ENCODE results near the gene NLRP3. TPM values are rescaled to one million over a fixed set of nuclear protein-coding genes. Genes with fewer than 3 reads are reported as not detected.

NLRP3 gene
- total RNA-seq, 1 experiment from 2014 or later = not detected

DNA sequence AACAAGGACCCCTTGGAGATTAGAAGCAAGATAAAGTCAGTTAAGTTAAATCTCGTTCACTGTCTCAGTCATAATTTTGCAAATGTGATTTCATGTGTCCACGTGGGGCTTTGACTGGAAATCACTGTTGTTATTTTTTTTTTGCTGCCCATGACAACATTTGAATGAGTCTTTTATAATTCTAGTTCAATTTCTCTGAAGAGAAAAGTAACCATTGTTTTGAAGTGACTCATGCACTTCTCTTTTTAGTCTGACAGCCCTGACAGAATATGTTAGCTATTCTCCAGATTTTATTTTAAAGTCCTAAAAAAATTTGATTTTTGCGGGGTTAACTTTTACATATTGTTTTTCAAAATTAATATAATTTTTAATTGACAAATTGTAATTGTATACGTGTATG, 30.7 kb upstream of the NLRP3 start:
- DNase-seq = no peak
- Histone ChIP-seq H4K8ac (replicated peaks; ENCODE audit: insufficient read length, low read depth, low read length) (no peak overlapping the region), H2AFZ (ENCODE audit: low read length) (no peak overlapping the region), H3K14ac (ENCODE audit: insufficient read depth, low read length) (no peak overlapping the region), H3K27me3 (ENCODE audit: insufficient read depth, low read length) (no peaks in the 10 kb centered on the region), H3K18ac (ENCODE audit: insufficient read length, low read depth, low read length) (no peak overlapping the region), H3K4ac (ENCODE audit: low read depth, low read length) (no peak overlapping the region), H4K5ac (ENCODE audit: insufficient read length, low read depth, low read length) (no peak overlapping the region), H3K27ac (ENCODE audit: insufficient read length, low read depth, low read length) (no peak overlapping the region), H4K91ac (ENCODE audit: insufficient read length, low read depth, low read length) (no peak overlapping the region), H2BK12ac (ENCODE audit: insufficient read length, low read depth, low read length) (no peak overlapping the region), H3K9me3 (ENCODE audit: control insufficient read depth, low read depth, low read length) (peaks cover 12% of the 10 kb centered on the region), H3K23ac (ENCODE audit: insufficient read length, low read depth, low read length) (no peak overlapping the region), H3K9ac (ENCODE audit: extremely low read depth, insufficient read length, low read length) (no peak overlapping the region), H2AK5ac (ENCODE audit: insufficient read length, low read length) (no peak overlapping the region), H2BK20ac (ENCODE audit: low read depth, low read length, poor library complexity, severe bottlenecking) (no peak overlapping the region), H3K4me2 (ENCODE audit: insufficient read depth, insufficient read length, low read length) (no peak overlapping the region), H3T11ph (ENCODE audit: low read length) (no peak overlapping the region), H2BK120ac (ENCODE audit: low read depth, low read length, poor library complexity, severe bottlenecking) (no peak overlapping the region), H2BK15ac (ENCODE audit: low read depth, low read length) (no peak overlapping the region), H3K79me2 (ENCODE audit: insufficient read depth, low read length) (no peaks in the 10 kb centered on the region), H3K23me2 (ENCODE audit: insufficient read length, low read depth, low read length, poor library complexity, severe bottlenecking) (no peaks in the 10 kb centered on the region), H2BK5ac (ENCODE audit: insufficient read length, low read length) (no peak overlapping the region), H4K20me1 (ENCODE audit: control insufficient read depth, insufficient read depth, insufficient read length) (no peaks in the 10 kb centered on the region), H3K79me1 (ENCODE audit: insufficient read depth, low read depth, low read length, poor library complexity, severe bottlenecking) (no peaks in the 10 kb centered on the region), H3K4me1 (ENCODE audit: insufficient read depth, low read length) (peaks cover 3% of the 10 kb centered on the region), H3K56ac (ENCODE audit: insufficient read length, low read depth, low read length) (no peak overlapping the region)
- Mint-ChIP-seq H3K4me3 (no peak overlapping the region), H3K4me1 (peaks cover 26 to 39% of the 10 kb centered on the region in 2 experiments), H3K9me3 (peaks cover 19 to 24% of the 10 kb centered on the region in 2 experiments), H3K27ac (no peak overlapping the region), H3K36me3 (ENCODE audit: insufficient read depth in 1 of 3, low read depth in 3 of 3) (peaks cover 0 to 23% (median 17%) of the 10 kb centered on the region in 3 experiments; a peak in 5 of 7 replicates), H3K27me3 (ENCODE audit: low read depth) (peaks cover 21% of the 10 kb centered on the region)
- TF ChIP-seq, protein P1, sequence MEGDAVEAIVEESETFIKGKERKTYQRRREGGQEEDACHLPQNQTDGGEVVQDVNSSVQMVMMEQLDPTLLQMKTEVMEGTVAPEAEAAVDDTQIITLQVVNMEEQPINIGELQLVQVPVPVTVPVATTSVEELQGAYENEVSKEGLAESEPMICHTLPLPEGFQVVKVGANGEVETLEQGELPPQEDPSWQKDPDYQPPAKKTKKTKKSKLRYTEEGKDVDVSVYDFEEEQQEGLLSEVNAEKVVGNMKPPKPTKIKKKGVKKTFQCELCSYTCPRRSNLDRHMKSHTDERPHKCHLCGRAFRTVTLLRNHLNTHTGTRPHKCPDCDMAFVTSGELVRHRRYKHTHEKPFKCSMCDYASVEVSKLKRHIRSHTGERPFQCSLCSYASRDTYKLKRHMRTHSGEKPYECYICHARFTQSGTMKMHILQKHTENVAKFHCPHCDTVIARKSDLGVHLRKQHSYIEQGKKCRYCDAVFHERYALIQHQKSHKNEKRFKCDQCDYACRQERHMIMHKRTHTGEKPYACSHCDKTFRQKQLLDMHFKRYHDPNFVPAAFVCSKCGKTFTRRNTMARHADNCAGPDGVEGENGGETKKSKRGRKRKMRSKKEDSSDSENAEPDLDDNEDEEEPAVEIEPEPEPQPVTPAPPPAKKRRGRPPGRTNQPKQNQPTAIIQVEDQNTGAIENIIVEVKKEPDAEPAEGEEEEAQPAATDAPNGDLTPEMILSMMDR (conservative IDR thresholded peaks at IDR 0.05) = no peak
- no CpG with 5 or more reads among the region's 4 CpGs for WGBS (ENCODE audit: extremely low coverage, insufficient read length, low lambda C conversion rate)

All from H9 (cell line).